Thoracic aorta endothelial cell (primary cell): ENCODE data around the gene FKBP8. TPM values are rescaled to one million over a fixed set of nuclear protein-coding genes. Genes with fewer than 3 reads are reported as not detected.

ENCODE experiments used
- total RNA-seq: library from RNA; depleted of rRNA; stranded (reverse); fragments of >200 nt; gene quantifications from 2 replicates; pipeline ENCODE4 v1.2.3, GENCODE V29; 2012

Gene FKBP8
- total RNA-seq = 115 and 131 TPM in 2 replicates

DNA sequence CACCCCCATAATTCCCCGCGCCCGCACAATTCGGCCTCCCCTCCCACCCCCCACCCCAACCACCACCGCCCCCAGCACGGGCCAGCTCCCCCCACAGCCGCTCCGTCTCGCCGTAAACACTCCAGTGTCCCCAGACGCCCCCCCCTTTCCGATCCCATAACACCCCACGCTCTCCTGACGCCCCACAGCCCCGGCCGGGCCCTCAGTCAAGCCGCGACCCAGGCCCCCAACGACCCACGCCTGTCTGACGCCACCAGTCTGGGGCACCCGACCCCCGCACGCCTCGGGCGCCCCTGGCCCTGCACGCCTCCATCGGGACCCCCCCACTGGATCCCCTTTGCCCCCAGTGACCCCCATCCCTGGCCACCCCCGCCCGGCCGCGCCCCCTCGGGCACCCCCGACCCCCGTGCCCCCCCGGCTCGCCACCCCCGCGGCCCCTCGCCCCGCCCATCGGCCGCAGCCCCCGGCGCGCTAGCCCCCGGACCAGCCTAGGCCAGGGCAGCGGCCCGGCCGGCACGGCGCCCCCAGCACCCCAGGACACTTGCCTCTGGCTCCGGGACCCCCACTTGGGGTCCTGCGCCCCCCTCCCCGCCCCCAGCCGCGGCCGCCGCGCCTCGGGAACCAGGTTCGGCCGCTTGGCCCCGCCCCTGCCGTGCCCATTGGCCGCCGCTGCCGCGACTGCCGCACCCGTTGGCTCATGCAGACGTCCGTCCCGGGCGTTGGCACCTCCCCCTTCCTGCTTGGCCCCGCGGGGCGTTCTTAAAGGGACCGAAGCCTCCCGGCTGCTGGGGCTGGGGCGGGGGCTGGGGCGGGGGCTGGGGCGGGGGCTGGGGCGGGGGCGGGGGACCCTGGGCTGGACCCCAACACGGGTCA, at the start of gene FKBP8:
FKBP8 (minus strand) TSS at position 633 of the 873 bp plus-strand sequence. CDS start 1,603 bp downstream, outside the sequence.

DNA sequence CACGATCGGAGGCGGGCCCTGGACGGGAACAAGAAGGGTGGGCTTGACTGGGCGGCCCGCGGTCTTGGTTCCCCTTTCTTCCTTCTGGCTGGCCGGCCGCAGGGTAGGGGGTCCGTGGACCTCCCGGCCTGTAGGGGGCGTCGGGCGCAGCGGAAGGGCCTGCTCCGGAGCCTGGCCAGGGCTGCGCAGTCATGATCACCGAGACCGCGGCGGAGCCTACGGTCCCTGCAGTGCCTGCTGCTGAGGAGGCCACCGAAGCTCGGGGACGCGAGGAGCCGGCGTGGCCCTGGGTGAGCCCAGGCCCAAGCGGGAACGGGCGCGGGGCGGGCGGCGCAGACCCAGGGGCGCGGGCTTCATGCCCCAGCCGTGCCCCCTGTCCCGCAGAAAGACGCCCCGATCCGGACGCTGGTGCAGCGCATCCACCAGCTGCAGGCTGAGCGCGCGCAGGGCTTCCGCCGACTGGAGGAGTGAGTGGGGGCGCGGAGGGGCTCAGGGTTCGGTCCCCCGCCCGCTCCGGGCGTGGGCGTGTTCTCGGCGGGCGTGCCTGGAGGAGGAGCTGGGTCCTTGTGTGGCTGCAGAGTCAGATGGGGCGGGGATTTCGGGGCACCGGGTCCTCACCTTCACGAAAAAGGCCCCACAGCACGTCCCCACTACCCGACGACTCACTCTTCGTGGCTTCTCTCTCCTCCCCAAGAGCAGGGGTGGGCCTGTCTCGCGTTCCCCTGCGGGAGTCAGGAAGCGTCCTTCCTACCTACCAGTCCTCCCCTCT, 45.4 kb upstream of the FKBP8 start, which contains the start of gene REX1BD:
REX1BD (plus strand) TSS at position 188 of the 769 bp plus-strand sequence; CDS start at position 192, 4 bp downstream.

DNA sequence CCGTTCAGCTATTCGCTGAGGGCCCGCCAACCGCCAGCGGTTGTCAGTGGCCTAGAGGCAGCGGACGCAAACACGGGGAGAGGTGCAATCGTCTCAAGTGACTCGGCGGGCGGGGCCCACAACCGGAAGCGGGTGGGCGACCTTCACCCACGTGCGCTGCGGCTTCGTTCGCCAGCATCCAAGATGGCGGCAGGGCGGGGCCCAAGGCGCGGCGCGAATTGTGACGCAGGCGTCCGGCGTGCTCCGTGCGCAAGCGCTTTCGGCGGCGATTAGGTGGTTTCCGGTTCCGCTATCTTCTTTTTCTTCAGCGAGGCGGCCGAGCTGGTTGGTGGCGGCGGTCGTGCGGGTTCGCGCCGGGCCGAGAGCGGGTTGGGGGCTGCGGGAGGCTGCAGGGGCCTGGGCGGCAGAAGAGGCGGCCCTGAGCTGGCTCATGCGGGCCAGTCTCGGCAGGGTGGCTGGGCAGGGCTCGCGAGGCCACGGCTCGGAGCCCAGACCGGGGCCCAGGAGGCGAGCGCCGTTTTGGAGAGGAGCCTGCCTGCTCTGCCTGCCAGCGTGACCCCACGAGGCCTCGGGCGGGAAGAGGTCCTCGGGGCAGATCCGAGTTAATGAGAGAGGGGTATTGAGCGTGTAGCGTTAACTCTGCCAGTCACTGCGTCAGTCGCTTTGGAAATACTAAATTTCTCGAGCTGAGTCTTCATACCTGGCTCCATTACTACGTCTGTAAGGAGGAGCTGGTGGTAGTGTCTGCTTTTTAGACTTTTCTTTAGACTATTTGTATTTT, 28.4 kb upstream of the FKBP8 start, which contains the start of gene UBA52:
UBA52 (plus strand) TSS at position 294 of the 781 bp plus-strand sequence. CDS start 1,444 bp downstream, outside the sequence.

DNA sequence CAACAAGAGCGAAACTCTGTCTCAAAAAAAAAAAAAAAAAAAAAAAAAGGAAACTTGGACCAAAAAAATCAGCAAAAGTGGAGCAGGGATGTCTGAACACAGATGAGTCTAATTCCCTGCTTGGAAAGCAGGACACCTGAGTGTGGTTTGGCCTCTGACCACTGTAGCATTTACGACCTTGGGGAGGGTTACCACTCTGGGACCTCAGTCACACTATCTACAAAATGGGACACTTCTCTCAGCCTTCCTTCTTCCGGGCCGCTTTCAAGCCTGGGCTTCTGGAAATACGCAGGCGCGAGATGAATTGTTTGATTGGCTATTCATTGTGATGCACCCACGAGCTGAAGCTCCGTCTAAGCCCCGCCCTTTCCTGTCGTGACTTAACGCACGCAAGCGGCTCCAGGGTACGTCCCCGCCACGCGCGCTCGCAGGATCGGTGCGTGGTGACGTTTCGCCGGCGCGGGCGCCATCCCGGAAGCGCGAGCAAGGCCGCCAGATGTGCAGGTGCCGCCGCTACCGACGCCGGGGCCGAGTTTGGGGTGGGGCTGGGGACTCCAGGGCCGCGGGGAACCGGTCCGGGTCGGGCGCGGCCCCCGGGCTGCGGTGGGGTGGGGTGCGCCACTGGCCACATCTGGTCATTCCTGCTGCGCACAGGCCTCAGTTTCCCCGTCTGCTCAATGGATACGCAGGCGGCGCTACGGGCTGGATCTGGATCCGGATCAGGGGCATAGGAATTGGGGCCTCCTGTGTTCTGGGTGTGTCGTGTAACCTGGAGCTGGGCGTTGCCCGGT, 14.2 kb upstream of the FKBP8 start, which contains the start of gene KXD1:
KXD1 (plus strand) TSS at position 460 of the 791 bp plus-strand sequence. CDS start 4,187 bp downstream, outside the sequence.

DNA sequence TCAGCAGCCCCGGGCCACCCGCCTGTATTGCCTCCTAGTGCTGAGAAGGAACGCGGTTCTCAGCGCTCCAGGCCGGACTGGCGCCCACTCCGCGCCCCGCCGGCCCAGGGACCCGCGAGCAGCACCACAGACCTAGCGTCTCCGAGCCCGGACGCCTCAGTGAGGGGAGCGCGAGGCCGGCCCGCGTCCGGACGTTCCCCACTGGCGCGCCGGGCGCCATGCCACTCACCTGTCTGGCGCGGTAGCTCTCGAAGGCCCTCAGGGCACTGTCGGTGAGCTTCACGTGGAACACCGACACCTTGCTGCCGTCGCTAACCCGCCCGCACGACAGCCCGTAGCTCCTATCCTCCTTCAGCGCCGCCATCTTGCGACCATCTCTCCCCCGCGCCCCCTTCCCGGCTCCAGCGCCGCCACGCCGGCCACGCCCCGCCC, 21.7 kb downstream of the FKBP8 start, which contains the start of gene ELL:
ELL (minus strand) TSS at position 379 of the 432 bp plus-strand sequence; CDS start at position 364, 15 bp downstream.

Other genes with a start within 250 kb of the FKBP8 start
- gene LSM4, start 220.5 kb downstream of the FKBP8 start, total RNA-seq = 115 and 138 TPM in 2 replicates
- gene PGPEP1, start 203.0 kb downstream of the FKBP8 start, total RNA-seq = 18.5 and 22.5 TPM in 2 replicates
- gene GDF15, start 157.4 kb downstream of the FKBP8 start, total RNA-seq = 103 and 114 TPM in 2 replicates
- not detected in 2 replicates for gene LRRC25, start 146.0 kb downstream of the FKBP8 start, total RNA-seq
- gene SSBP4, start 124.2 kb downstream of the FKBP8 start, total RNA-seq = 82.0 and 110 TPM in 2 replicates
- 24.1 and 24.6 TPM in 2 replicates for gene ISYNA1, start 105.4 kb downstream of the FKBP8 start, total RNA-seq
- gene ELL, start 21.5 kb downstream of the FKBP8 start, total RNA-seq = 10.6 and 16.2 TPM in 2 replicates
- 88.6 and 99.8 TPM in 2 replicates for gene KXD1, start 14.3 kb upstream of the FKBP8 start, total RNA-seq
- 567 and 715 TPM in 2 replicates for gene UBA52, start 28.3 kb upstream of the FKBP8 start, total RNA-seq
- 43.6 and 49.3 TPM in 2 replicates for gene REX1BD, start 45.2 kb upstream of the FKBP8 start, total RNA-seq
- 0.07 TPM in 1 of 2 replicates, not detected in the other for gene CRLF1, start 63.2 kb upstream of the FKBP8 start, total RNA-seq
- 0.13 and 0.14 TPM in 2 replicates for gene TMEM59L, start 69.3 kb upstream of the FKBP8 start, total RNA-seq
- gene KLHL26, start 93.5 kb upstream of the FKBP8 start, total RNA-seq = 3.5 and 4.5 TPM in 2 replicates
- 1.2 and 1.9 TPM in 2 replicates for gene CRTC1, start 140.1 kb upstream of the FKBP8 start, total RNA-seq
- gene COMP, start 247.7 kb upstream of the FKBP8 start, total RNA-seq = 0.13 TPM in 1 of 2 replicates, not detected in the other